GM10266 (cell line): ENCODE results near the gene PHEX.

Source experiments
- DNase-seq: peaks from one replicate; pipeline ENCODE4 v3.0.0; 2012; ENCODE audit errors: extremely low spot score
- CTCF ChIP-seq: IDR thresholded peaks from 2 replicates; pipeline ENCODE4 v1.5.1; 2012; ENCODE audit warnings: mild to moderate bottlenecking, low read depth; ENCODE audit not compliant: control insufficient read depth, insufficient read depth; ENCODE audit errors: missing control alignments

Gene PHEX

DNA sequence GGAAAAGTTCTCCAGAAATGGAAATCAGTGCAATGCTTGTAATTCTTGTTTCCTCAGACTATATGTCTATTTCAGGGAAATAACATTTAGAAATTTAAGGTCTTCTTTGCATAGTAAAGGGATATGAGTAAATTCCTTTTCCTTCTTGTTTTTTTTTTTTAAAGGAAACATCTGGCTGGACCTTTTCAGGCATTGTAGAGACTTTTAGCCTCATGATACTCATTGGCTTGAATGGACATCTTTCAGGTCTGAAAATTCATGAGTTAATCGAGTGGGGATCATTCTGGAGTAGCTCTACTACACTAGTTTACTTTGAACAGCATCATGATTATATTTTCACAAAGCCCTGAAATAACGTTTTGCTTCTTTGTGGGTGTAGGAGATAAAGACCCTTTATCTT is 152.0 kb downstream of the PHEX start:
- TF ChIP-seq CTCF: no peak
- no peak for DNase-seq

- TF ChIP-seq CTCF: no peak
- no peak for DNase-seq
These were observed 154.0 kb downstream of the PHEX start for GRCh38 chrX:22186165-22186564.

DNA sequence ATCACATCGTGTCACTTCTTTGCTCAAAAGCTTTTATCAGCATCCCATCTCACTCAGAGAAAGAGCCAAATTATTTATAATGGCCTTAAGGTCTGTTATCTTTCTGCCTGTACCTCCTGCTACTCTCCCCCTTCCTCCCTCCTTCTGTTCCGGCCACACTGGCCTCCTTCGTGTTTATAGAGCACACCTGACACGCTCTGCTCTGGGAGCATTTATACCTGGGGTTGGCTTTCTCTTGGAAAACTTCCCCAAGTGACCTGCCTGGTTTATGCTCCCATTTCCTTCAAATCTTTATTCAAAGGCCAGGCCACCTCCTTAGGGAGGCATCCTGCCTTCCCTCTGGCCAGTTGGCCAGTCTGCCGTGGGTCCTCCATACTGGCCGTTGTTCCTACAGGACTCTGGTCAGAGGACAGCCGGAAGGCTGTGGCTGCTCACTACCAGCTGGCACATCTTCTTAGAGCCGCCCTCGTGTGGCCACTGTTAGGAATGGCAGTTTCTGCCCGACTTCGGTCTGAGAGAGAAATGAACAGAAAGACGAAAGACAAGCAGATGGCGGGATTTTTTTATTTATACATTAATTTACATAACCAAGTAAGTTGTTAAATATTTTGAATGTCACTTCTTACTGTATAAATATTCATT is 160.4 kb downstream of the PHEX start:
- DNase-seq: peak; percentile 21

DNA sequence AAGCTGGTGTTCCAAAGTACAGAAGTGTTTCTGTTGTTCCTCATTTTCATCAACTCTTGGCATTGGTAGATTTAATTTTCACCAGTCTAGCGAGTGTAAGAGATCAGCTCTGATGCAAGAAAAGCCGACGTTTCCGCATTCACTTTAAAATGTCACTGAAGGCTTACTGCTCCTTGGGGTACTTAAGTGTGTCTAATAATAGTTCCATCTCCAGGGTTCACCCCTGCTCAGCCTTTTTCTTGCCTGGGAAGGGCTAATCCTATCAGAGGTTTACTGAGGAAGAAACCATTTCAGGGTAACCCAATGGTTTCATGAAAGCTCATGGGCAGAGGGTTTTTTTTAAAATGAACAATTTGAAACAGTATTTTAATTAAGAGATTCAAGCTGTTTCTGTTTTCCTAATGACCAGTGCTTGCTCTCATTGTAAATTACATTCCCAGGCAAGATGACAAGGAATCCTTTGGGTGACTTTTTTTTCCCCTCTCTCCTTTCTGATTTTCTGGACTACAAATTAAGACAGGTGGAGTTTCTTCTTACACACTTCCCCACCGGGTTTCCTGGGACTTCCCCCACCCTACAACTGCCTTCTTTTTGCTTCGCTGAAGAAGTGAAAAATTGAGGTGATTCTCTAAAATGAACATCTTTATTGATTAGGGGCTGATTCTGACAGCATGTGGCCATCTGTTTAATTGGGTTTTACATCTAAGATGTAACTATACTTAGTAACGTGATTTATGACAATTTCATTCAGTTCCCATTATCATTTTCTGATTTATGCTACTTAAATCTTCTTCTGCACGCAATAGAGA is 161.9 kb downstream of the PHEX start:
- no peak for TF ChIP-seq CTCF
- no peak for DNase-seq

More for the DNA sequence above, 160.4 kb downstream of the PHEX start:
- peak; percentile 64 for TF ChIP-seq CTCF

DNA sequence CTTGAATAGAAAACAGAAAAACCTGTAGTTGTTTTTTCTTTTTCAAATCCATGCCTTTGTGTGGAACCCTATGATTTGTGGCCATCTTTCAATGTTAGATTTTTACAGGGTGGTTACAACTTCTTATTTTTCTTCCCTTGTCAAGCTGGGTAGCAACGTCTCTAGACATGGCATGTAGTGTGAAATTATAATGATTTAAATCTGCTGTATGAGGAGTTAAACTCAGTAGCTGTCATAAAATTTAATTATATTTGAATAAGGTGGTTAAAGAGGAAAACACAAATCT is 162.5 kb downstream of the PHEX start:
- no peak for DNase-seq
- TF ChIP-seq CTCF: no peak

DNA sequence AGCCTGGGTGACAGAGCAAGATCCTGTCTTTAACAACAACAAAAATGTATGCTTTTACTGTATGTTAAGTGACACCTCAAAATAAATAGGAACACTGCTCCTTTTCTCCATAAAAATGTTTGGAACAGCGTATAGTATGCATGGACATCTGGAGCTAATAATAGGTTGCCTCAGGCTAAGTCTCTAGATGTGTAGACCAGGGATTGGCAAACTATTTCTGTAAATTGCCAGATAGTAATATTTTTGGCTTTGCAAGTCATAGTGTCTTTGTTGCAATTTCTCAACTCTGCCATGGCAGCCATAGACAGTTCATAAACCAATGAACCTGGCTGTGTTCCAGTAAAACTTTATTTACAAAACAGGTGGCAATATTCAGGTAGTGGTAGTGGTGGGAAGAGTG is 164.0 kb downstream of the PHEX start:
- DNase-seq: no peak

More for the DNA sequence above, 164.0 kb downstream of the PHEX start:
- TF ChIP-seq CTCF: no peak
